ENCODE results near the gene TRMT5. TPM values are rescaled to one million over a fixed set of nuclear protein-coding genes. Genes with fewer than 3 reads are reported as not detected.

Gene TRMT5
- total and polyA plus RNA-seq, 9 of the 15 experiments (the other 6 are each of a cell fraction or from before 2014, with no cell fraction given): 8.4 to 20.0 (median 15.1) TPM

GRCh38 chr14:61019537-61019936 is 38.7 kb upstream of the TRMT5 start (continued):
- TF ChIP-seq ZBTB40 (IDR thresholded peaks at IDR 0.05): no peak
- TF ChIP-seq ZBTB40 (CRISPR knock-in tag; IDR thresholded peaks at IDR 0.05): no peak
- TF ChIP-seq PHB (CRISPR knock-in tag; IDR thresholded peaks at IDR 0.05): no peak
- TF ChIP-seq HBP1 (CRISPR knock-in tag; IDR thresholded peaks at IDR 0.05): no peak
- TF ChIP-seq MBD1 (CRISPR knock-in tag; IDR thresholded peaks at IDR 0.05): no peak
